Activated T-helper 1 cell treated with anti-CD3 and anti-CD28 coated beads, Interleukin-12 subunit alpha, Interleukin-12 subunit beta, Interleukin-2, Interleukin-4 antibody, amounts not matched to agents 30 ng/mL and 10 ng/mL and 1 ng/mL, durations not matched to agents 14 hours and 24 hours and 36 hours (primary cell): ENCODE results near the gene CLSTN2. TPM values are rescaled to one million over a fixed set of nuclear protein-coding genes. Genes with fewer than 3 reads are reported as not detected.

ENCODE experiments used
- DNase-seq: peaks from one replicate; pipeline ENCODE4 v3.0.0; 2021; ENCODE audit warnings: low spot score
- H3K27ac Mint-ChIP-seq: one replicate; pipeline ENCODE4 v1.8.0; 2021; ENCODE audit warnings: mild to moderate bottlenecking, mixed read lengths
- H3K27me3 Mint-ChIP-seq: one replicate; pipeline ENCODE4 v1.8.0; 2022; ENCODE audit warnings: mild to moderate bottlenecking, moderate library complexity, mixed read lengths; ENCODE audit not compliant: insufficient read depth
- H3K36me3 Mint-ChIP-seq: one replicate; pipeline ENCODE4 v1.8.0; 2021; ENCODE audit warnings: low read depth, mixed read lengths
- H3K4me1 Mint-ChIP-seq: one replicate; pipeline ENCODE4 v1.8.0; 2021; ENCODE audit warnings: low read depth, mixed read lengths
- H3K4me3 Mint-ChIP-seq: one replicate; pipeline ENCODE4 v1.8.0; 2021; ENCODE audit warnings: mild to moderate bottlenecking, moderate library complexity, mixed read lengths
- H3K9me3 Mint-ChIP-seq: one replicate; pipeline ENCODE4 v1.8.0; 2021; ENCODE audit warnings: mixed read lengths
- intact Hi-C: fragments of 100-400 bp; cut with micrococcal nuclease; formaldehyde crosslinking; loops from one replicate; pipeline ENCODE4 v1.15.1; 2024
- total RNA-seq: library from RNA; stranded (reverse); gene quantifications from 2 replicates; pipeline ENCODE4 v1.2.3, GENCODE V29; 2022

The CLSTN2 gene
- total RNA-seq, 1 donor from 2014 or later, result not detected

- no peak for DNase-seq
- Mint-ChIP-seq H3K4me1 (no peaks in the 10 kb centered on the region), H3K9me3 (no peaks in the 10 kb centered on the region), H3K36me3 (no peaks in the 10 kb centered on the region), H3K27ac (no peak overlapping the region), H3K4me3 (no peak overlapping the region), H3K27me3 (no peaks in the 10 kb centered on the region)
- intact Hi-C loops, result no loop called here
Measured at GRCh38 chr3:140308535-140308934, 373.6 kb downstream of the CLSTN2 start.

- intact Hi-C loops, result no loop called here
- no peak for DNase-seq
- no peaks in the 10 kb centered on the region for H3K36me3 Mint-ChIP-seq
- H3K4me1 Mint-ChIP-seq, result no peaks in the 10 kb centered on the region
- H3K27ac Mint-ChIP-seq, result no peak overlapping the region
- no peaks in the 10 kb centered on the region for H3K27me3 Mint-ChIP-seq
- H3K9me3 Mint-ChIP-seq, result no peaks in the 10 kb centered on the region
- no peak overlapping the region for H3K4me3 Mint-ChIP-seq
Measured at GRCh38 chr3:140311428-140311827, 376.4 kb downstream of the CLSTN2 start.

- peaks cover 2% of the 10 kb centered on the region for H3K27me3 Mint-ChIP-seq
- H3K9me3 Mint-ChIP-seq, result no peaks in the 10 kb centered on the region
- H3K4me1 Mint-ChIP-seq, result no peaks in the 10 kb centered on the region
- intact Hi-C loops, result no loop called here
- H3K36me3 Mint-ChIP-seq, result no peaks in the 10 kb centered on the region
- no peak overlapping the region for H3K27ac Mint-ChIP-seq
- no peak overlapping the region for H3K4me3 Mint-ChIP-seq
- DNase-seq, result no peak
Measured at GRCh38 chr3:140315955-140316354, 381.0 kb downstream of the CLSTN2 start.

GRCh38 chr3:140316466-140316865 lies 381.5 kb downstream of the CLSTN2 start:
- Mint-ChIP-seq H3K4me3 (no peak overlapping the region), H3K36me3 (no peaks in the 10 kb centered on the region), H3K27ac (no peak overlapping the region), H3K4me1 (no peaks in the 10 kb centered on the region), H3K9me3 (no peaks in the 10 kb centered on the region), H3K27me3 (peaks cover 2% of the 10 kb centered on the region)
- intact Hi-C loops, result no loop called here
- no peak for DNase-seq

GRCh38 chr3:140316868-140317400 lies 381.9 kb downstream of the CLSTN2 start:
- Mint-ChIP-seq H3K4me1 (no peaks in the 10 kb centered on the region), H3K9me3 (no peaks in the 10 kb centered on the region), H3K27me3 (peaks cover 2% of the 10 kb centered on the region), H3K4me3 (no peak overlapping the region), H3K27ac (no peak overlapping the region), H3K36me3 (no peaks in the 10 kb centered on the region)
- intact Hi-C loops, result no loop called here
- no peak for DNase-seq

- intact Hi-C loops, result no loop called here
- H3K27me3 Mint-ChIP-seq, result peaks cover 2% of the 10 kb centered on the region
- H3K9me3 Mint-ChIP-seq, result no peaks in the 10 kb centered on the region
Measured at GRCh38 chr3:140319739-140320138, 384.8 kb downstream of the CLSTN2 start.

GRCh38 chr3:140323561-140323960 lies 388.6 kb downstream of the CLSTN2 start:
- H3K4me1 Mint-ChIP-seq, result no peaks in the 10 kb centered on the region
- peaks cover 5% of the 10 kb centered on the region for H3K27me3 Mint-ChIP-seq
- intact Hi-C loops, result no loop called here
- H3K4me3 Mint-ChIP-seq, result no peak overlapping the region
- H3K9me3 Mint-ChIP-seq, result no peaks in the 10 kb centered on the region
- H3K27ac Mint-ChIP-seq, result no peak overlapping the region
- DNase-seq, result no peak
- no peaks in the 10 kb centered on the region for H3K36me3 Mint-ChIP-seq

More at GRCh38 chr3:140319739-140320138, 384.8 kb downstream of the CLSTN2 start:
- Mint-ChIP-seq H3K36me3 (no peaks in the 10 kb centered on the region), H3K4me3 (no peak overlapping the region), H3K27ac (no peak overlapping the region), H3K4me1 (no peaks in the 10 kb centered on the region)
- DNase-seq, result no peak

GRCh38 chr3:140332131-140332530 lies 397.1 kb downstream of the CLSTN2 start:
- Mint-ChIP-seq H3K4me3 (no peak overlapping the region), H3K4me1 (no peaks in the 10 kb centered on the region), H3K9me3 (no peaks in the 10 kb centered on the region), H3K27me3 (no peaks in the 10 kb centered on the region), H3K36me3 (no peaks in the 10 kb centered on the region), H3K27ac (no peak overlapping the region)
- no peak for DNase-seq
- intact Hi-C loops, result no loop called here

- no peak overlapping the region for H3K4me3 Mint-ChIP-seq
- H3K27ac Mint-ChIP-seq, result no peak overlapping the region
- intact Hi-C loops, result no loop called here
- H3K27me3 Mint-ChIP-seq, result no peaks in the 10 kb centered on the region
- H3K9me3 Mint-ChIP-seq, result no peaks in the 10 kb centered on the region
- no peaks in the 10 kb centered on the region for H3K4me1 Mint-ChIP-seq
- no peak for DNase-seq
- H3K36me3 Mint-ChIP-seq, result no peaks in the 10 kb centered on the region
Measured at GRCh38 chr3:140334132-140334929, 399.3 kb downstream of the CLSTN2 start.

- no peaks in the 10 kb centered on the region for H3K27me3 Mint-ChIP-seq
- H3K27ac Mint-ChIP-seq, result no peak overlapping the region
- no peak for DNase-seq
- H3K36me3 Mint-ChIP-seq, result no peaks in the 10 kb centered on the region
- H3K9me3 Mint-ChIP-seq, result no peaks in the 10 kb centered on the region
- no peaks in the 10 kb centered on the region for H3K4me1 Mint-ChIP-seq
- H3K4me3 Mint-ChIP-seq, result no peak overlapping the region
- intact Hi-C loops, result no loop called here
Measured at GRCh38 chr3:140336465-140336864, 401.5 kb downstream of the CLSTN2 start.

GRCh38 chr3:140338916-140339315 lies 403.9 kb downstream of the CLSTN2 start:
- intact Hi-C loops, result no loop called here
- Mint-ChIP-seq H3K36me3 (no peaks in the 10 kb centered on the region), H3K4me1 (no peaks in the 10 kb centered on the region), H3K27ac (no peak overlapping the region), H3K27me3 (no peaks in the 10 kb centered on the region), H3K4me3 (no peak overlapping the region), H3K9me3 (no peaks in the 10 kb centered on the region)
- no peak for DNase-seq

- Mint-ChIP-seq H3K4me1 (no peaks in the 10 kb centered on the region), H3K27ac (no peak overlapping the region), H3K36me3 (no peaks in the 10 kb centered on the region), H3K27me3 (no peaks in the 10 kb centered on the region), H3K9me3 (no peaks in the 10 kb centered on the region), H3K4me3 (no peak overlapping the region)
- intact Hi-C loops, result no loop called here
- no peak for DNase-seq
Measured at GRCh38 chr3:140341203-140341602, 406.2 kb downstream of the CLSTN2 start.

- no peaks in the 10 kb centered on the region for H3K9me3 Mint-ChIP-seq
- no peak for DNase-seq
- H3K36me3 Mint-ChIP-seq, result no peaks in the 10 kb centered on the region
- H3K27me3 Mint-ChIP-seq, result no peaks in the 10 kb centered on the region
- no peak overlapping the region for H3K27ac Mint-ChIP-seq
- intact Hi-C loops, result no loop called here
- no peaks in the 10 kb centered on the region for H3K4me1 Mint-ChIP-seq
- H3K4me3 Mint-ChIP-seq, result no peak overlapping the region
Measured at GRCh38 chr3:140341817-140342403, 406.9 kb downstream of the CLSTN2 start.
